Astrocyte (in vitro differentiated cells and primary cell): ENCODE results near the gene CFAP65. TPM values are rescaled to one million over a fixed set of nuclear protein-coding genes. Genes with fewer than 3 reads are reported as not detected.

ENCODE experiments used
- DNase-seq: peaks from one replicate; pipeline ENCODE4 v3.0.0-alpha.2; 2010; ENCODE audit warnings: low read depth
- FAIRE-seq: peaks from 2 replicates; lab custom pipeline; 2011; peaks lifted over from hg19 to GRCh38; lab: Jason Lieb, UNC
- H2AFZ ChIP-seq: 2 replicates; pipeline ENCODE4 v1.6.0; 2012; ENCODE audit warnings: low read depth, low read length, inconsistent platforms
- H3K27ac ChIP-seq: 2 replicates; pipeline ENCODE4 v1.5.1; 2011; ENCODE audit warnings: low read depth, low read length, inconsistent platforms
- H3K27me3 ChIP-seq: 2 replicates; pipeline ENCODE4 v1.6.0; 2011; ENCODE audit warnings: low read length, inconsistent platforms; ENCODE audit not compliant: insufficient read depth
- H3K36me3 ChIP-seq: 2 replicates; pipeline ENCODE4 v1.5.1; 2011; ENCODE audit warnings: low read length, inconsistent platforms; ENCODE audit not compliant: insufficient read depth
- H3K4me1 ChIP-seq: 2 replicates; pipeline ENCODE4 v1.5.1; 2011; ENCODE audit warnings: low read length, inconsistent platforms; ENCODE audit not compliant: insufficient read depth
- H3K4me2 ChIP-seq: 2 replicates; pipeline ENCODE4 v1.6.0; 2012; ENCODE audit warnings: low read length, inconsistent platforms
- H3K4me3 ChIP-seq: 2 replicates; pipeline ENCODE4 v1.5.1; 2011; ENCODE audit warnings: low read depth, mild to moderate bottlenecking, low read length, inconsistent platforms; ENCODE audit not compliant: insufficient read depth
- H3K79me2 ChIP-seq: 2 replicates; pipeline ENCODE4 v1.6.0; 2012; ENCODE audit warnings: mild to moderate bottlenecking, low read length, inconsistent platforms; ENCODE audit not compliant: insufficient read depth
- H3K9ac ChIP-seq: 2 replicates; pipeline ENCODE4 v1.6.0; 2012; ENCODE audit warnings: mild to moderate bottlenecking, low read length, inconsistent platforms
- H3K9me3 ChIP-seq: 2 replicates; pipeline ENCODE4 v1.5.1; 2012; ENCODE audit warnings: low read depth, mild to moderate bottlenecking, low read length, inconsistent platforms; ENCODE audit not compliant: insufficient read depth
- H4K20me1 ChIP-seq: 2 replicates; pipeline ENCODE4 v1.6.0; 2012; ENCODE audit warnings: low read length, inconsistent platforms; ENCODE audit not compliant: insufficient read depth
- H3K27ac Mint-ChIP-seq: one replicate; pipeline ENCODE4 v1.8.0; 2021; ENCODE audit warnings: mild to moderate bottlenecking, mixed read lengths; ENCODE audit not compliant: unreplicated experiment
- H3K27me3 Mint-ChIP-seq: one replicate; pipeline ENCODE4 v1.8.0; 2021; ENCODE audit warnings: low read depth, mixed read lengths; ENCODE audit not compliant: unreplicated experiment
- H3K36me3 Mint-ChIP-seq: one replicate; pipeline ENCODE4 v1.8.0; 2021; ENCODE audit warnings: low read depth, mixed read lengths; ENCODE audit not compliant: unreplicated experiment
- H3K4me1 Mint-ChIP-seq: one replicate; pipeline ENCODE4 v1.8.0; 2021; ENCODE audit warnings: low read depth, mixed read lengths; ENCODE audit not compliant: unreplicated experiment
- H3K4me3 Mint-ChIP-seq: one replicate; pipeline ENCODE4 v1.8.0; 2021; ENCODE audit warnings: mild to moderate bottlenecking, moderate library complexity, mixed read lengths; ENCODE audit not compliant: unreplicated experiment
- H3K9me3 Mint-ChIP-seq: one replicate; pipeline ENCODE4 v1.8.0; 2021; ENCODE audit warnings: mild to moderate bottlenecking, mixed read lengths; ENCODE audit not compliant: unreplicated experiment
- CTCF ChIP-seq: IDR thresholded peaks from 2 replicates; pipeline ENCODE4 v1.5.1; 2011; ENCODE audit warnings: low read depth, mild to moderate bottlenecking, inconsistent platforms, low read length, moderate library complexity; ENCODE audit not compliant: insufficient read depth
- EZH2 ChIP-seq: IDR thresholded peaks from 2 replicates; pipeline ENCODE4 v1.6.1; 2012; ENCODE audit warnings: mild to moderate bottlenecking, low read length, inconsistent platforms; ENCODE audit not compliant: insufficient read depth
- total RNA-seq: library from RNA; stranded (reverse); gene quantifications from 2 replicates; pipeline ENCODE4 v1.2.1, GENCODE V29; 2021

The CFAP65 gene
- total RNA-seq, 1 donor from 2014 or later = 0.27 TPM

GRCh38 chr2:219009294-219009693, 32.0 kb downstream of the CFAP65 start:
- no peak for TF ChIP-seq CTCF
- no peak for TF ChIP-seq EZH2
- Histone ChIP-seq H3K27ac (no peak overlapping the region), H4K20me1 (no peaks in the 10 kb centered on the region)

GRCh38 chr2:219003979-219004378, 37.3 kb downstream of the CFAP65 start:
- no peak for FAIRE-seq
- no peaks in the 10 kb centered on the region for H3K4me1 ChIP-seq
- no peaks in the 10 kb centered on the region for H3K36me3 ChIP-seq
- no peak for TF ChIP-seq EZH2
- no peak for TF ChIP-seq CTCF
- no peaks in the 10 kb centered on the region for H4K20me1 ChIP-seq
- no peak overlapping the region for H3K9ac ChIP-seq
- H2AFZ ChIP-seq = no peak overlapping the region
- Mint-ChIP-seq H3K4me1 (peaks cover 7% of the 10 kb centered on the region), H3K27me3 (peaks cover 70% of the 10 kb centered on the region), H3K9me3 (peaks cover 7% of the 10 kb centered on the region), H3K36me3 (no peaks in the 10 kb centered on the region), H3K27ac (no peak overlapping the region), H3K4me3 (no peak overlapping the region)
- no peak overlapping the region for H3K27ac ChIP-seq
- H3K9me3 ChIP-seq = no peaks in the 10 kb centered on the region
- no peak for DNase-seq
- no peak overlapping the region for H3K4me3 ChIP-seq
- H3K79me2 ChIP-seq = no peaks in the 10 kb centered on the region
- no peak overlapping the region for H3K4me2 ChIP-seq
- H3K27me3 ChIP-seq = peaks cover 71% of the 10 kb centered on the region

More at GRCh38 chr2:219009294-219009693, 32.0 kb downstream of the CFAP65 start:
- Histone ChIP-seq H3K4me3 (no peak overlapping the region), H3K4me1 (no peaks in the 10 kb centered on the region), H3K79me2 (no peaks in the 10 kb centered on the region), H3K9ac (no peak overlapping the region), H3K9me3 (no peaks in the 10 kb centered on the region), H2AFZ (no peak overlapping the region), H3K36me3 (no peaks in the 10 kb centered on the region), H3K27me3 (peaks cover 26% of the 10 kb centered on the region), H3K4me2 (no peak overlapping the region)
- Mint-ChIP-seq H3K9me3 (peaks cover 2% of the 10 kb centered on the region), H3K4me1 (no peaks in the 10 kb centered on the region), H3K27ac (no peak overlapping the region), H3K36me3 (no peaks in the 10 kb centered on the region), H3K27me3 (peaks cover 73% of the 10 kb centered on the region), H3K4me3 (no peak overlapping the region)
- DNase-seq (no peak), FAIRE-seq (no peak)

- no peak overlapping the region for H3K27ac Mint-ChIP-seq
- Histone ChIP-seq H2AFZ (no peak overlapping the region), H3K79me2 (no peaks in the 10 kb centered on the region), H3K4me2 (no peak overlapping the region), H3K27ac (no peak overlapping the region), H3K27me3 (peaks cover 68% of the 10 kb centered on the region), H3K9me3 (no peaks in the 10 kb centered on the region), H3K4me1 (no peaks in the 10 kb centered on the region), H3K4me3 (no peak overlapping the region), H3K36me3 (no peaks in the 10 kb centered on the region), H4K20me1 (no peaks in the 10 kb centered on the region), H3K9ac (no peak overlapping the region)
- FAIRE-seq (no peak), DNase-seq (no peak)
- peaks cover 7% of the 10 kb centered on the region for H3K9me3 Mint-ChIP-seq
- H3K27me3 Mint-ChIP-seq = peaks cover 69% of the 10 kb centered on the region
- no peaks in the 10 kb centered on the region for H3K36me3 Mint-ChIP-seq
- H3K4me3 Mint-ChIP-seq = no peak overlapping the region
- TF ChIP-seq CTCF = no peak
- no peak for TF ChIP-seq EZH2
- H3K4me1 Mint-ChIP-seq = peaks cover 7% of the 10 kb centered on the region
Measured at GRCh38 chr2:219003267-219003634, 38.1 kb downstream of the CFAP65 start.
